GM12864 (cell line): ENCODE results near the gene FSTL5.

Experiments
- DNase-seq: peaks from one replicate; pipeline ENCODE4 v3.0.0-alpha.2; 2011; ENCODE audit warnings: low read depth
- H3K4me3 ChIP-seq: 2 replicates; pipeline ENCODE4 v1.5.1; 2011; ENCODE audit warnings: mild to moderate bottlenecking, low read depth, low read length, control low read depth
- CTCF ChIP-seq: IDR thresholded peaks from 2 replicates; pipeline ENCODE4 v1.5.1; 2011; ENCODE audit warnings: low read depth, mild to moderate bottlenecking, moderate library complexity, low read length, control low read depth, inconsistent platforms; ENCODE audit errors: missing control alignments

FSTL5 gene

GRCh38 chr4:161519611-161520010 is 644.2 kb downstream of the FSTL5 start:
- no peak for TF ChIP-seq CTCF
- DNase-seq: no peak
- H3K4me3 ChIP-seq: no peak overlapping the region

- TF ChIP-seq CTCF: no peak
- DNase-seq: no peak
Measured at GRCh38 chr4:161517941-161518340, 645.9 kb downstream of the FSTL5 start.

GRCh38 chr4:161505141-161505540 is 658.7 kb downstream of the FSTL5 start:
- no peak for TF ChIP-seq CTCF
- no peak for DNase-seq
- no peak overlapping the region for H3K4me3 ChIP-seq

More at GRCh38 chr4:161517941-161518340, 645.9 kb downstream of the FSTL5 start:
- no peak overlapping the region for H3K4me3 ChIP-seq

GRCh38 chr4:161498155-161498554 is 665.6 kb downstream of the FSTL5 start:
- no peak for TF ChIP-seq CTCF
- no peak for DNase-seq
- no peak overlapping the region for H3K4me3 ChIP-seq

- no peak for TF ChIP-seq CTCF
- no peak overlapping the region for H3K4me3 ChIP-seq
- no peak for DNase-seq
Measured at GRCh38 chr4:161486461-161486860, 677.3 kb downstream of the FSTL5 start.

GRCh38 chr4:161466316-161466715 is 697.5 kb downstream of the FSTL5 start:
- no peak overlapping the region for H3K4me3 ChIP-seq
- no peak for TF ChIP-seq CTCF
- no peak for DNase-seq

- TF ChIP-seq CTCF: no peak
- DNase-seq: no peak
- H3K4me3 ChIP-seq: no peak overlapping the region
Measured at GRCh38 chr4:161463436-161463835, 700.4 kb downstream of the FSTL5 start.
